Measurements from ENCODE around the gene CCDC191.

GRCh38 chr3:114011059-114011797 lies 45.1 kb downstream of the CCDC191 start:
- TF ChIP-seq CTCF (IDR thresholded peaks at IDR 0.05) = no peak
- TF ChIP-seq POLR2A (IDR thresholded peaks at IDR 0.05) = no peak

Data from Peyer's patch (tissue), 4 donors.